Tibial artery (tissue), 4 donors: Measurements from ENCODE around the gene MAP1LC3B.

ENCODE experiments used
- DNase-seq, 2 donors: peaks; one replicate each; pipeline ENCODE4 v3.0.0-alpha.2; 2019
- H3K27ac ChIP-seq, 2 donors: fragments of 200-600 bp; sonication (generic) in 1 of 2; 1 replicate in 1 of 2; 2 replicates in 1 of 2; pipeline ENCODE4 v1.5.1; 2018 to 2019; ENCODE audit warnings: mild to moderate bottlenecking in 1 of 2
- H3K27me3 ChIP-seq, 2 donors: fragments of 200-600 bp; sonication (generic) in 1 of 2; one replicate each; pipeline versions ENCODE4 v1.5.1 to v1.6.0; 2016 to 2019
- H3K36me3 ChIP-seq, 3 donors: fragments of 200-600 bp; sonication (generic) in 2 of 3; one replicate each; pipeline ENCODE4 v1.5.1; 2016 to 2019; ENCODE audit warnings: mild to moderate bottlenecking in 2 of 3
- H3K4me1 ChIP-seq, 4 donors: fragments of 200-600 bp; sonication (generic) in 2 of 4; 1 replicate in 3 of 4; 2 replicates in 1 of 4; pipeline ENCODE4 v1.5.1; 2016 to 2019
- H3K4me3 ChIP-seq, 2 donors: fragments of 200-600 bp; sonication (generic) in 1 of 2; 1 replicate in 1 of 2; 2 replicates in 1 of 2; pipeline ENCODE4 v1.5.1; 2018 to 2019; ENCODE audit warnings: mild to moderate bottlenecking in 2 of 2
- H3K9me3 ChIP-seq, 3 donors: fragments of 200-600 bp; sonication (generic) in 1 of 3; one replicate each; pipeline ENCODE4 v1.5.1; 2016 to 2019
- intact Hi-C: fragments of 100-400 bp; cut with DNase I; formaldehyde crosslinking; loops from one replicate; pipeline ENCODE4 v1.15.0; 2023; ENCODE audit warnings: low total_unique reads
- TF ChIP-seq, protein P1 (sequence below), 2 experiments: fragments of 200-600 bp in 1 of 2; fragments of 450-650 bp in 1 of 2; IDR thresholded peaks; one replicate each; pipeline ENCODE4 v1.5.1; 2017 to 2019; ENCODE audit warnings: antibody characterized with exemption in 2 of 2, mild to moderate bottlenecking in 1 of 2, moderate library complexity in 1 of 2

Gene MAP1LC3B

DNA sequence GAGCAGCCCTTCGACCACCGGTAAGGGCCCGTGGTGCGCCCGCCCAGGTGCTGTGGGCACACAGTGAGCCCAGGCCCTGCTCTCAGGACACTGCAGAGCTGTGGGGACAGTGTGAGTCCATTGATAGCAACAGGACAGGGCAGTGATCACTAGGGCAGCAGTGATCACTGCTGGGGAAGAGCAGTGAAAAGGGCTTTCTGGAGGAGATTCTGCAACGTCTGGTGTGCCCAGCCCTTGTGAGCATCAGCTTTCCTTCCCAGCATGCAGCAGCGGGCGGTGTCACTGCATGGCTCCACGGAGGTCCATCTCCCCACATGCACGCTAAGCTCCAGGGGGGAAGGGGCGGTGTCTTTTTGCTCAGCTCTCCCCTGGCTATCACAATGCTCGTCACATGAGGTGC lies 32.1 kb downstream of the MAP1LC3B start:
- DNase-seq = no peak
- intact Hi-C loops = no loop called here
- H3K27me3 ChIP-seq = no peaks in the 10 kb centered on the region
- H3K36me3 ChIP-seq = peaks cover 18 to 66% (median 33%) of the 10 kb centered on the region in 3 donors
- TF ChIP-seq, protein P1, sequence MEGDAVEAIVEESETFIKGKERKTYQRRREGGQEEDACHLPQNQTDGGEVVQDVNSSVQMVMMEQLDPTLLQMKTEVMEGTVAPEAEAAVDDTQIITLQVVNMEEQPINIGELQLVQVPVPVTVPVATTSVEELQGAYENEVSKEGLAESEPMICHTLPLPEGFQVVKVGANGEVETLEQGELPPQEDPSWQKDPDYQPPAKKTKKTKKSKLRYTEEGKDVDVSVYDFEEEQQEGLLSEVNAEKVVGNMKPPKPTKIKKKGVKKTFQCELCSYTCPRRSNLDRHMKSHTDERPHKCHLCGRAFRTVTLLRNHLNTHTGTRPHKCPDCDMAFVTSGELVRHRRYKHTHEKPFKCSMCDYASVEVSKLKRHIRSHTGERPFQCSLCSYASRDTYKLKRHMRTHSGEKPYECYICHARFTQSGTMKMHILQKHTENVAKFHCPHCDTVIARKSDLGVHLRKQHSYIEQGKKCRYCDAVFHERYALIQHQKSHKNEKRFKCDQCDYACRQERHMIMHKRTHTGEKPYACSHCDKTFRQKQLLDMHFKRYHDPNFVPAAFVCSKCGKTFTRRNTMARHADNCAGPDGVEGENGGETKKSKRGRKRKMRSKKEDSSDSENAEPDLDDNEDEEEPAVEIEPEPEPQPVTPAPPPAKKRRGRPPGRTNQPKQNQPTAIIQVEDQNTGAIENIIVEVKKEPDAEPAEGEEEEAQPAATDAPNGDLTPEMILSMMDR (IDR thresholded peaks at IDR 0.05) = no peak
- H3K4me3 ChIP-seq = no peak overlapping the region
- H3K9me3 ChIP-seq = no peaks in the 10 kb centered on the region
- H3K27ac ChIP-seq = no peak overlapping the region
- H3K4me1 ChIP-seq = no peaks in the 10 kb centered on the region

- peaks cover 20 to 66% (median 20%) of the 10 kb centered on the region in 3 donors for H3K36me3 ChIP-seq
- H3K9me3 ChIP-seq = no peaks in the 10 kb centered on the region
- no peak overlapping the region for H3K4me3 ChIP-seq
- no peaks in the 10 kb centered on the region for H3K4me1 ChIP-seq
- no peak overlapping the region for H3K27ac ChIP-seq
- no peak for DNase-seq
- TF ChIP-seq, protein P1 (IDR thresholded peaks at IDR 0.05) = no peak
- H3K27me3 ChIP-seq = no peaks in the 10 kb centered on the region
- intact Hi-C loops = no loop called here
These were observed 33.8 kb downstream of the MAP1LC3B start for GRCh38 chr16:87425941-87426340.

- no peak overlapping the region for H3K27ac ChIP-seq
- no peaks in the 10 kb centered on the region for H3K9me3 ChIP-seq
- no peaks in the 10 kb centered on the region for H3K27me3 ChIP-seq
- peaks cover 16 to 64% (median 23%) of the 10 kb centered on the region in 3 donors for H3K36me3 ChIP-seq
- no peak overlapping the region for H3K4me3 ChIP-seq
- H3K4me1 ChIP-seq = no peaks in the 10 kb centered on the region
- TF ChIP-seq, protein P1 (IDR thresholded peaks at IDR 0.05) = no peak
- DNase-seq = no peak
- intact Hi-C loops = no loop called here
These were observed 34.5 kb downstream of the MAP1LC3B start for GRCh38 chr16:87426423-87427215.

DNA sequence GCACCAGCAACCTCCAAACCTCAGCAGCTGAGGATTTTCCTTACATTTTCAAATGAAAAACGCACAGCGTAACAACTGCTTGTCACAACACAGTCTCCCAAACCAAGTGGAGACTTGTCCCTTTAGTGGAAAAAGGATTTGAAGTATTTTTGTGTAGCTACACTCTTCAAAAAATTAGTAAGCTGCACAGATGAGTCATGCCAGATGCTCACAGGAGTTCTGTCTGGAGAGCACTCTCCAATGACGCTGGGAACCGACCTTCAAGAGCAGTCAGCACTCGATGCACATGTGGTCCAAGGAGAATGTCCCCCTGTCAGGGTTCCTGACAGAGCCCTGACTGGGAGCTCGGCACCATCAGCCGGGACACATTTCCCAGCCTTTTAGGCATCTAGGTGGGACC lies 39.8 kb downstream of the MAP1LC3B start:
- Histone ChIP-seq H3K4me3 (no peak overlapping the region), H3K36me3 (peaks cover 11 to 44% (median 21%) of the 10 kb centered on the region in 3 donors), H3K27ac (no peak overlapping the region), H3K9me3 (no peaks in the 10 kb centered on the region), H3K4me1 (peaks cover 0 to 22% (median 13%) of the 10 kb centered on the region in 4 donors), H3K27me3 (no peaks in the 10 kb centered on the region)
- intact Hi-C loops = no loop called here
- TF ChIP-seq, protein P1 (IDR thresholded peaks at IDR 0.05) = no peak
- DNase-seq = no peak

DNA sequence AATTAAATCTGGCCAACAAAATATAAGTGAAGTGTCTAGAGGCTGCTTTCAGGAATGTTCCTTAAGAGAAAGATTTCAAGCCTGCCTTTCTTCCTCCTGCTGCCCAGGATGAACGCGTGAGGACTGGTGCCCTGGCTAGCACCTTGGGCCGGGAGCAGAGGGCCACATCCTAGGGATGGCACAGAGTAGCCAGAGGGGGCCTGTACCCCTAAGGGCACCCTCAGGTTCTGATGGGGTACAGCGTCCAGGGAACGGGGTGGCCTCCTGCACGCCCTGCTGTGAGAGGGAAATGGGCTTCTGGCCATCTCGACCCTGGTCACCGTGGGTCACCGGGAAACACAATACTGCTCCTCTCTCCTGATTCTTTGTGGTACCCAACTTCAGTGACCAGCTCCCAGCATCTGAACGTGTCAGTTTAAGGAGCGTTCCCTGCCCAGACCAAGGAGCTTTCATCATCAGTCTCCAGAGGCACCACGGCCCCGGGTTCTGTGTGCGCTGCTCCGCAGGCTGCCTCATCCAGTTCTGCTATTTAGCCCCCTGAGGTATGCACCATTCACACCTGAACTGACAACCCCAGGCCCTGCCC lies 40.3 kb downstream of the MAP1LC3B start:
- TF ChIP-seq, protein P1 (IDR thresholded peaks at IDR 0.05) = no peak
- Histone ChIP-seq H3K4me3 (no peak overlapping the region), H3K9me3 (no peaks in the 10 kb centered on the region), H3K36me3 (peaks cover 11 to 44% (median 21%) of the 10 kb centered on the region in 3 donors), H3K4me1 (peaks cover 0 to 22% (median 13%) of the 10 kb centered on the region in 4 donors), H3K27ac (no peak overlapping the region), H3K27me3 (no peaks in the 10 kb centered on the region)
- DNase-seq = no peak
- intact Hi-C loops = no loop called here
